NOMO-1 treated with dmso at 0.1 percent for 144 hours (cell line): ENCODE measurements around the gene AMN.

Experiments used
- DNase-seq: peaks from one replicate; lab custom pipeline; 2025; ENCODE audit not compliant: unreplicated experiment; lab: John Stamatoyannopoulos, UW

Gene AMN

DNA sequence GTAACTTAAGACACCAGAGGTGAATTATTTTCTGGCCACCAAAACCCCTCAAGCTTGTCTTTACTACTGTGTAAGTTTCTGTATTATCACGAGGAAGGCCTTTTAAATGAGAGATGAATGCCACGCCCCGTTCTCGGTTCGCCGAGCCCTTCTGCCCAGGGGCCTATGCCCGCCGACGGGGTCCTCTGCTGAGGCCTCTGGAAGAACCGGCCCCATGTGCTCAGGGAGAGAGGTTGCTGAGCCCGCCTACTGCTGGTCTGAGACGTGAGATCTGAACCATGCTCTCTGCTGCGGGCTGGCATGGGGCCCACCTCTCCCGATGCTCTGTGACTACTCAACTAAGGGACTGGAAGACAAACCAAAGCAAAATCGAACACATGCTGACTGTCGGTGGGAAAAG lies 21.0 kb downstream of the AMN start:
- no peak for DNase-seq

DNA sequence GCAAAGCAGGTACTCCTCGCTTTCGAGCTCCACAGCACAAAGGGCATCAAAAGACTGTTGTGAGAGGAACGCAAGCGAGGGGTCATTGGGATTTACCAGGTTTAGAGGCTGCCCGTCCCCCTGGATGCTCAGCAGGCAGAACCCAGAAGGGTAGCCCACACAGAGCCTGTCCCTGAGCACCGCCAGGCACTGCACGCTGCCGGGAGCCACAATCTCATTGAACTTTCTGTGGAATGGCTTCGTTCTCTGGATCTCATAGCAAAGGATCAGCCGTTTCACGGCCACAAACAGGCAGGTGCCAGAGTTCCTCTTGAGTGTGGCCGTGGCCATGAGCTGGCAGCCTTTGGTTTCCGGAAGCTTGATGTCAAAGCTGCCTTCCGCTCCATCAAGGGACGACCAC lies 21.5 kb downstream of the AMN start:
- no peak for DNase-seq

DNA sequence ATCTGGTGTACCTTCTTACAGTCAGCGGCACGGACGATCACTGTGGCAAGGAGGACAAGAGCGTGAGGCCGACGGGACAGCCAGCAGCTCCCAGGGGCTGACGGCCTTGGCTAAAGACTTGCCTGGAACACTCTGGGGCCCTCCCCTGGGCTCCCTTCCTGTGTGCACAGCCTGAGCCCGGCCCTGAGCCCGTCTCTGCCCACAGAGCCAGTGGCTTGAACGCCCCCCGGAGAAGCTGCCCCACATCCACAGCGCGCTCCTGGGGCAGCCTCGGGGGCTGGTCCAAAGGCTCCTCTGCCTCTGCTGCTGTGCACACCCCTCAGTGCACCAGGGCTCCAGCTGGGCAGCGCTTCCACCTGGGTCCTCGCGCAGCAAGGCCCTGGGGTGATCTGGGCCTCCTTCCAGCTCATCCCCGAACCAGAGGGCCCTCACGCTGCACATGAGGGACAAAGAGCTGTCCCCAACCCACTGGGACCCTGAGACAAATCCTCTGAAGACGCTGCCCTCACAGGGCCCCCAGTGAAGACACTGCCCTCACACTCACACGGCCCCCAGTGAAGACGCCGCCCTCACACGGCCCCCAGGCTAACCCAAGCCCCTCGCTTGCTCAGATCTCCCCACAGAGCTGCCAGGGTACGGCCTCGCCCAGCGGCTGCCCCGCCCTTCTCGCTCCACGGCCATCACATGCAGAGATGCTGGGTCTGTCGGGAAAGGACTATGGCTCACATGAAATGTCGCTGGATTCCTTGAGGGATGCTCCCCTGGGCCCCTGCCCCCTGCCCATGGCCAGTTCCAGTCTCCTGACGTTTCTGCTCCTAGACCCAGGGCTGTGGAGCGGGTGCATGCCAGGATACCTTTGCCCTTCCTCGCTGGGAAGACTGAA lies 22.2 kb downstream of the AMN start:
- DNase-seq, result no peak

DNA sequence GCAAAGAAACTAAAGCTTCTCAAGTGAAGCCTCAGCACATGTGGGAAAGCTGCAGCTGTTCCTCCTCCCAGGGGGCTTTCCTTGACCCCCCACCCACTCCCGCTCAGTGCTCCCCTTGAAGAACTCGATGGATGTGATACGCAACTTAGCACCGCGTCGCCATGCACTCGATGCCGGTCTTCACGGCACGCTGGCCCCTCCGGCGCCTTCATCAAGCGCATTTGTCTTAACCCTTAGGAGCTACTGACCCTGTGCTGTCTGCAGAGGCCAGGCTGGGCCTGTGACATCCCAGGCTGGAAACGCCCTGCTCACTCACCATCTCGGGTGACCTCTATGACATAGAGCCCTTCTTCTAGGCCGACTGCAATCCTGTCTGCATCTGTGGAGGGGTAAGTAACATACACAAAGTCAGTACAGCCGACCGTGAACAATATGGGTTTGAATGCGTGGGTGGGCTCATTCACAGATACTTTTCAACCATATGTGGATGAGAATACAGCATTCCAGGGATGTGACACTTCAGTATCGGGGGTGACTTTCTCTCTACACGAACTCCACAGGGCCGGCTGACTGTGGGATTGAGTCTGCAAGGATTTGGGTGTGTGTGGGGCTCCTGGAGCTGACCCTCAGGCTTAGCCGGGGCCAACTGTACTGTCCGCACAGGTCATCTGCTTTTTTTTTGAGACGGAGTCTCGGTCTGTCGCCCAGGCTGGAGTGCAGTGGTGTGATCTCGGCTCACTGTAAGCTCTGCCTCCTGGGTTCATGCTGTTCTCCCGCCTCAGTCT lies 23.1 kb downstream of the AMN start:
- DNase-seq, result no peak

DNA sequence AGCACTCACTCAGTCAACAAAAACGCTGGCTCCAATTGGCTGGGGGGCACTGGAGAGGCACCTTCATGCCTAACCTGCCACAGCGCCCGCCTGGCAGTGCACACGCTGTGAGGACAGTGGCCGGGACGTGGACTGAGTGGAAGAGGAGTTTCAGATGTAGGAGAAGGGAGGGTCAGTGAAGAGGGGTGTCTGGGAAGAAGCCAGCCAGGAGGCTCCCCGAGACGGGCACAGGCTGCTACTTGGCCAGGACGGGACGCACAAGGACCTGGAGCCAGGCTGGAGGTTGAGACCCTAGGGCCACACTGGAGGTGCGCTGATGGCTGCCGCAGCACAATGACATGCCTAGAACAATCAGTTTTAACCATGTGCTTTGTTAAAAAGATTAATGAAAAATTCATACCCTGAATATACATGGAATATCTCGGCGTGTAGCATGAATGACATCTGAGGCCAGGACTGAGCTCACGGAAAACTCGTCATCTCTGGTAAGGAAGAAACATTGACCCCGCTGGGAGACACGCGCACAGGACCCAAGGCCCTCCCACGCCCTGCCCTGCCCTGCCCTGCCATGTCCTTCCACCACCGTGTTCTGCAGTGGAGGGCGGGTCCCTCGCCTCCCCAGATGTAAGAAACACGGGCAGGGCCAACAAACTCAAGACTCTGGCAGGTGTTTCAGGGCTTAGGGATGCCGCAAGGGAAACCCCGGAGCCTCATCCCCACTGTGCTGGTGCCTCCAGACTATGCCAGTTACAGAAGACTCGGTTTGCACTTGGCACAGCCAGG lies 25.0 kb downstream of the AMN start:
- no peak for DNase-seq

DNA sequence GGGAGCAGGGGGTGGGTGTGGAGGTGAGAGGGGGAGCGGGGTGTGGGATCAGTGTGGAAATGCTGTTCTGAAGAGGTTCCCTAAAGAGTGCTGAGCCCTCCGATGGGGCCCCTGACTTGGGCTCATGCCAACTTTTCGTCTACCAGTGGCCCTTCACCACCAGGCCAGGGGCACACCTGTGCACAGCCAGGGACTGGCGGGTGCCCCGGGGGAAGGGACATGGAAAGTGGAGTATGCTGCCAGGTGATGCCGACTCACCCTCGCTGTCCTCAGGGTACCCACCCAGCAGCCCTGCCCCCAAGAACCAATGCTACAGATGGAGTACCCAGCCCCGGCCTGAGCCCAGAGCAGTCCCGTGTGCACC lies 26.2 kb downstream of the AMN start:
- no peak for DNase-seq

DNA sequence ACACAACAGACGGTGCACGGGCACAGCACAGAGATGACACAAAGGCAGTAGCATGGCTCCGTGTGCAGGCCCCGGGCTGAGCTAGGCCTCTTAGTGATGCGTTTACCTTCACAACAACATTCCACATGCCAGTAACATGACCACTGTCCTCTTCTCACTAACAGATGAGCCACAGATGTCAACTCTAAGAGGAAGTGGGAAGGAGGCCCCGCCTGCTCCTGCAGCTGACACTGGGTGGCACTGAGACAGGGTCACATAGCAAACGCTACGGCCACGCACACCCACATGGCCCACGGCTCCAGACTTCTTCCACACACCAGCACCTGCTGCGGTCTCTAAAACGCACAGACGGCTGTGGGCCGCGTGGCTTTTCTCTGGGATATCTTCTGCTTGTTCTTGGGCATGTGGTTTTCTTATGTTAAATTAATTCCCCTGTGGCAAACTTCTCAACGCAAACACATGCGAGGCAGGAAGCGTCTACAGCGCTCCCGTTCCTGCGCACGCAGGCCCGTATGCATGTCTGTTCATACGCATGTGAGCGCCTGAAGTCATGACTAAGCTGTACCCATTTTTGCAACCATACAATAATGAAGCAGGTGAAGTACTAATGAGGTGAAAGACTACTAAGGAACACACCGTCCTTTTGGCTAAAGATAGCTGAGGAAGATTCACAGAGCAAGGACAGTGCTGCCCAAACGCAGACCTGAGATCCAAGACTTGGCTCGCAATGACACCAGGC lies 26.8 kb downstream of the AMN start:
- peak; percentile 29 for DNase-seq

DNA sequence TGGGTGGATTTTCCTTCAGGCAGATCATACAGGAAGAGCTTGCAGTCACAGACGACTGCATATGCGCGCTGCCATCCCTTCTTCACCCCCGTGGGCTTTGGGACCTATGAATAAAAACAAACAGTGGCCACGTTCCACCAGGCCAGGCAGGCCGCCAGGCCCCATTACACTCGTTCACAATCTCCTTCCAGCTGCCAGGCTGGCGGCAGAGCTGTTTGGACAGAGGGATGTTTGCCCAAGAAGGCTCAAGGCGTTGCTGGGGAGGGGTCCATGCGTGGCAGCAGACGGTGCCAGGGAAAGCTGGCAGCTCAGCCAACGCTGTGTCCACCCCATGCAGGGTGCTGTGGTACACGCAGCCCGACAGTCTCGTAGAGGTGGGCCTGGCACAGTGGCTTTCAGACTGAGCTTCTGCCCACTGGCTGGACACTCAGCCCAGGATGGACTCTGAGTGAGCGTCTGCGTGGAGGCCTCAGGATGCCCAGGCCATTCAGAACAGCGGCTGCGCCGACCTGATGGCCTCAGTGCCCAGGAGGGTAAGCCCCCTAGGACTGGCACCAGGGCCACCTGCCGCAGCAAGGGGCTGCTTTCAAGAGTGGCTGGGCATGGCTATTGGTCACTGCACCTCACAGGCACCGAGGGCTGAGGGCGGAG lies 27.5 kb downstream of the AMN start:
- no peak for DNase-seq

DNA sequence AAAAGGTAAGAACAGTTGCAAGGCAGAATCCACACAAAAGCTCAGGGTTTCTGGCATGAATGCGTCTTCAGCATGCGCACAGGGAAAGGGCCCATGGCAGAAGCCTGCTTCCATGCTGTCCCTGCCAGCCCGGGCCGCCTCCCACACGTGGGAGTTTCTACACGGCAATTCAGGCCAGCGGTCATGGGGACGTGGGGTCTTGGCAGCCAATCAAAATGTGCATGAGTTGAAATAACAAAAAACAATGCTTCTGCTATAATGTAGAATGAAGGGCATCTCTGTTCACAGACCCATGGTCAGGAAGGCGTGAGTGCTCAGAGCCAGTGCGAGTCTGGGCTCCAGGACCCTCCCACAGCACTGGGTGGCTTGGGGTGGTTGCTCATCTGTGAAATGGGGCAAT lies 28.6 kb downstream of the AMN start:
- no peak for DNase-seq

DNA sequence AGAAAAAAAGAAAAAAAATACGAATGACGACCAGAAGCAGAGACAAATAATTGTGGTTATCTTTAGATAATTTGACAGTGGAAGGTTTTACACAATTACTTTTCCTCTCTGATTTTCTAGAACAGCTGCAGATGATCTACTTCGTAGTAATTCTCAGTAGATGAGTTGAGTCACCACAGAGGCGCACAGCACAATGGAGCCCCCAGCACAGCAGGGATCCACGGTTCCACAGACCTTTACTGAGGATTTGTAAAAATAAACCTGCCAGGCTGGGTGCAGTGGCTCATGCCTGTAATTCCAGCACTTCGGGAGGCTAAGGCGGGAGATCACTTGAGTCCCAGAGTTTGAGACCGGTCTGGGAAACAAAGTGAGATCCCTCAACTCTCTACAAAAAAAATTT lies 29.3 kb downstream of the AMN start:
- DNase-seq, result no peak

DNA sequence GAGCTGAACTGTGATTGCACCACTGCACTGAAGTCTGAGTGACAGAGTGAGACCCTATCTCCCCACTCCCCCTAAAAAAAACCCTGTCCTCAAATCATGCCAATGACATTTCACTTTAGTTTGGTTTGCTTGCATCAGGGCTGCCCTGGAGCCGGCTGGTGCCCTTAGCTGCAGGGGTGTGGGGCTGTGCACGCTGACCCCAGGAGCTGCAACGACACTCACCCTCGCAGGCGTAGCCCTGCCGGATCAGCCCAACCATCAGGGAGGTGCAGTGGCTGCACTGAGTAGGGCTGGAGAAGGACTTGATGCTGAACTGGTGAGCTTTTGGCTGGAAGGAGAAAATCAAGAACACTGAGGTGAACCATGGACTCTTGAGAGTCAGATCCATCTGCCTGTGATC lies 29.8 kb downstream of the AMN start:
- no peak for DNase-seq

DNA sequence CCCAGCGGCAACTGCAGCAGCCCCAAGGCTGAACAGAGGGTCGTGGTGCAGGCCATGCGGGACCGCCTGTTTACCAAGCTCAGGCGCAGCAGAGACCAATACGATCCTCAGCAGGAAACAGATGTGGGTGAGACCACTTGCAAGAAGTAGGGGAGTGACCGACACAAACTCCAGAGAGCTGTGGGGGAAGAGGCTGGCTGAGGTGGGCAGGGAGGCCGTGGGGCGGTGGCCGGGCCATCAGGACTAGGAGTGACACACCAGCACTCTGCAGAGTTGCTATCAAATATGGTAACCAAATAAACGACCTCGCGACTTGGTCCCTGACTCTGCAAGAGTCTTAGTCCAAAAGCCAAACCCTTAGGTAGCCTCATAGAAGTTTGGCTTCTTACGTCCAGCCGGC lies 30.6 kb downstream of the AMN start:
- DNase-seq, result no peak

DNA sequence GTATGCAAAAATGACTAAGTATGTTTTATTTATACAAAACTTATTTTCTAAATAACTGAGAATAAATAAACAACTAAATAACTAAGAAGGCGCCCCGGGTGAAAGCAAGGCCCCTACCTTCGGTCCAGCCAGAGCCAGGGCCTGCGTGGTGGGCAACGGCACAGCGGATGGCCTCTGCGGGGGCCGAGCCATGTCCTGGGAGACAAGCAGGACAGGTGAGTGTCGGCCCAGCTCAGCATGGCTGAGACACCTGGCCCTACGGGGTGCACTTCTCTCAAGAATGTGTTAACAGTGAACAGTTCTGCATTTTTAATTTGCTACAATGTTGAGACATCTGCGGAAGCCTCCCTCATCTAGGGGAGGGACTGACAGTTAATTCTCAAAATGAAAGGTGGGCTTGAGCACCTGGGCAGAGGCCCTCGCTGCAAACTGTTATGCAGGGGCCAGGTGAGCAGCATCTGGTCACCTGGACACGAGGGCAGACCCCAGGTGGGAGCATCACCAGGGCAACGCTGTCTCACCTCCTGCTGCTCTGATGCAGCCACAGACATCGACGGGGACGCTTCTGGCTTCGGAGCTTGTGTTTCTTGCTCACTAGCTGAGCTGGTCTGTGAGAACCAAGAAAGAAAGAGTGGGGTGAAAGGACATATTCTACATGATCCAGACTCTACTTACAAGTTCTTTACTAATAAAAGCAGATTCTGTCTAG lies 31.8 kb downstream of the AMN start:
- no peak for DNase-seq

DNA sequence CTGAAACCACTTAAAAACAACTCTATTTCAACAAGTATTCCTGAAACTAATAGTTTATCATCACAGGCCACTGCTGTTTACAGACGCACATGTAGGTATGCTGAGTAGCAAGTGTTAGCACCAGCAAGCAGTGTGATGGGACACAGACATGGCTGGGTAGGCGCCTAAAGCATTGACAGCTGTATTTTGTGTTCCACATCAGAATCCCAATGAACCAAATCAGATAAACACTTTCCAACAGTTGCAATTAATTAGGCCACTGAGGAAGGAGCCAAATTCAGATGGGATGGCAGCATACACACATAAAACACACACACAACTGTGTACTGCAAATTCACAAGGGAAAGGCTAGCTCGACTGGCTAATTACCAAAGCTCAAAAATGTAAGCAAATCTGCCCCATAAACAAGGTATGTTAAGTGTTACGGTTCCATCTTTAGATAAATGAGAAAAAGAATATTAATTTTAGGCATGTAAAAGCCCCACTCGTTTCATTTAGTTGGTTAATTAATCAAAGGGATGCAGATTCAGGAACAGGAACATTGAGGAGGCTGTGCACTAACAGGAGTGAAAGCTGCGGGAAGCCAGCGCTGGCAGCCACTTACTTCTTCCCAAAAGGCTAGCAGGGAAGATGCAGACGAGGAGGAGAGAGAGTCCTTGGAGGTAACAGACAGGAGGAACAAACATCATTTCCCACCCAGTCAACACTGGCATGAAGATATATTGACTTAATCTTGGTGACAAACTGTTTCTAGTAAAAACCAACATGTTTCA lies 33.4 kb downstream of the AMN start:
- DNase-seq, result no peak

DNA sequence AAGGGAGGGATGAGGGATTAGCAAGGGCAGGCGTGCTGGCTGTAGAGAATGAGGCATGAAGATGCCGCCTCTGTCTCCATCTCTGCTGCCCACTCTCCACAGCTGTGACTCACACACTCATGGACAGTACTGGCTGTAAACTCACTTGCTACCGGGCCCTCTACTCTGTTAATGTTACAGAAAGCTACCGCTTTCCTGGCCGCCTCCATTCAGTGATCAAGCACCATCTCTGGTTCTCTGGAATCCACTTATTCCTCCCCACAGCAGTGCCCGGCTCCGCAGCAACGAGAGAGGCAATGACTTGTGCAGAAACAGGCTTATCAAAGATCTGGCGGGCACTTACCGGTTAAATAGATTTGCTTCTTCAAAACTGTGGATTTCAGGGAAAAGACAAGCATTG lies 34.8 kb downstream of the AMN start:
- DNase-seq, result no peak

DNA sequence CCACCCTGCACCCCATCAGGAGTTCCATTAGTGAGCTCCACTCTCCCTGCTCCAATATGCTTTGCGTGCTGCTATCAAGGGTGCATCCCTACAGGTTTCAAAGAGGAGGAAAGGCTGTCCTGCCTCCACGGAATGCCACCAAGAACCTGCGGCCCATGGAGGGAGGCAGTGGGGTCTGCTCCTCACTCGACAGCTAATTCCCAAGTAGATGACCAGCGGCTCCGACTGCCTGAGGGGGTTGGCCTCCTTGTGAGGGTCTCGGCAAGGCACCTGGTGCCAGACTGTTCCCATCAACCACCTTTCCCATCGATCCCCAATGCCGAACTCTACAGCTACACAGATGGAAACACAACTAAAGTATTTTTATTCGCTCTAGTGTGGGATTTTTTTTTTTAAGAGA lies 36.0 kb downstream of the AMN start:
- no peak for DNase-seq

DNA sequence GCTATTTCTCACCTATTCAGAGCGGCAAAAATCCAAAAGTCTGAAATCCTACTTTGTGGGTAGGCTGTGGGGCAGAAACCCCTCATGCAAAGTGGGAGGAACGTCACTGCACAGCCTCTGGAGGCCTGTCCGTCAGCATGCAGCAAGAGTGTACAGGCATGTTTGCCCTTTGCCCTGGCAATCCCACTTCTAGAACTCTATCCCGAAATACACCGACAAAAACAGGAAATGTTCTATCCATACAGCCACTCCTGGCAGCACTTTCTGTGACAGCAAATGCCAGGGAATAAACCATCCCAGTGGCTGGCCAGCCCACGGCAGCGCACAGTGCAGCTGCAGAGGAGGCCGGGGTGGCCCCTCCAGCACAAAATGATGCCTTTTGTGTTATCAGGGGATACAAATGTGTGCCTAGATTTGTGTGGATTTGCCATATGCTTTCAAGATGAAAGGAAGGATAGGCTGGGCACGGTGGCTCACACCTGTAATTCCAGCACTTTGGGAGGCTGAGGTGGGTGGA lies 39.7 kb downstream of the AMN start:
- DNase-seq, result no peak

DNA sequence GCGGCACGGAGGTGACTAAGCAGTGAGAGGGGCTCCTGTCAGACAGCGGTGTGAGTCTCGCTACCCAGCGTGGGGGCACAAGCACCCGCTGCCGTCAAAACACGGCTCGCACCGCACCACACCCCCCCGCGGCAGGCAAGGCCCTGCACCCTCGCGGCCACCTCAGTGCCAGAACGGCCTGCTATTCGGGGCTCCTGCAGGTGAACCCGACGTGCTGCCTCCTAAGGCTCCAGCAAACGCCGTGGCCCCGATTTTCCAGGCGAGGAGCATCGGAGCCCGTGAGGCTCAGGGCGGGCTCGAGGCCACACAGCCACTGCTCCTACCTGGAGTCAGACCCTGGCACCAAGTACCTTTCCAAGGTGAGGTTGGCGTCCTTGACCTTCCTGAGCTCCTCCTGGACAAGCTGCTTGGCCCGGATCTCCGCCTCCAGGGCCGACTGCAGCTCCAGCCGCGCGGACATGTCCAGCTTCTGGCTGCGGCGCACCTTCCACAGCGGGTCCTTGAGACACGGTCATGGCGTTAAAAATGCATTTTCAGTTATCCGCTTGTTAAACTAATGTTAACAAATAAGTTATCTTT lies 41.8 kb downstream of the AMN start:
- no peak for DNase-seq

DNA sequence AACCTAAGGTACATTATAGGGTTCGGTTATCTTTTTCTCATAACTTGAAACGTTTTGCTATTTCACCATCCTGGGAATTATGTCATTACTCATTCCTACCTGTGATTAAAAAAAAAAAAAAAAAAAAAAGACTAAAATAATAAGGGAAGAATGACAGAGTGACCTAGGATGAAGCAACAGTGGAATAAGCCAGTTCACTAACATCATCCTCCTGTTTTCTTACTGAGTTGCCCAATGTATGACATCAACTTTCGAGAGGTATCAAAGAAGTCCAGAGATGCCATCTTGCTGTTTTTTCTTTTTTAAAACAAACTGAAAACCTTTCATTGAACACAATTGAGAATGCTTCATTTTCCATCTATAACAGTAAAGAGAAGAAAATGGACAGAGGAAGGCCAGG lies 42.8 kb downstream of the AMN start:
- no peak for DNase-seq
